ENCODE data around the gene SEC31B.

Gene SEC31B, protein sequence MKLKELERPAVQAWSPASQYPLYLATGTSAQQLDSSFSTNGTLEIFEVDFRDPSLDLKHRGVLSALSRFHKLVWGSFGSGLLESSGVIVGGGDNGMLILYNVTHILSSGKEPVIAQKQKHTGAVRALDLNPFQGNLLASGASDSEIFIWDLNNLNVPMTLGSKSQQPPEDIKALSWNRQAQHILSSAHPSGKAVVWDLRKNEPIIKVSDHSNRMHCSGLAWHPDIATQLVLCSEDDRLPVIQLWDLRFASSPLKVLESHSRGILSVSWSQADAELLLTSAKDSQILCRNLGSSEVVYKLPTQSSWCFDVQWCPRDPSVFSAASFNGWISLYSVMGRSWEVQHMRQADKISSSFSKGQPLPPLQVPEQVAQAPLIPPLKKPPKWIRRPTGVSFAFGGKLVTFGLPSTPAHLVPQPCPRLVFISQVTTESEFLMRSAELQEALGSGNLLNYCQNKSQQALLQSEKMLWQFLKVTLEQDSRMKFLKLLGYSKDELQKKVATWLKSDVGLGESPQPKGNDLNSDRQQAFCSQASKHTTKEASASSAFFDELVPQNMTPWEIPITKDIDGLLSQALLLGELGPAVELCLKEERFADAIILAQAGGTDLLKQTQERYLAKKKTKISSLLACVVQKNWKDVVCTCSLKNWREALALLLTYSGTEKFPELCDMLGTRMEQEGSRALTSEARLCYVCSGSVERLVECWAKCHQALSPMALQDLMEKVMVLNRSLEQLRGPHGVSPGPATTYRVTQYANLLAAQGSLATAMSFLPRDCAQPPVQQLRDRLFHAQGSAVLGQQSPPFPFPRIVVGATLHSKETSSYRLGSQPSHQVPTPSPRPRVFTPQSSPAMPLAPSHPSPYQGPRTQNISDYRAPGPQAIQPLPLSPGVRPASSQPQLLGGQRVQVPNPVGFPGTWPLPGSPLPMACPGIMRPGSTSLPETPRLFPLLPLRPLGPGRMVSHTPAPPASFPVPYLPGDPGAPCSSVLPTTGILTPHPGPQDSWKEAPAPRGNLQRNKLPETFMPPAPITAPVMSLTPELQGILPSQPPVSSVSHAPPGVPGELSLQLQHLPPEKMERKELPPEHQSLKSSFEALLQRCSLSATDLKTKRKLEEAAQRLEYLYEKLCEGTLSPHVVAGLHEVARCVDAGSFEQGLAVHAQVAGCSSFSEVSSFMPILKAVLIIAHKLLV

GRCh38 chr10:100519311-100520051 is at the start of gene SEC31B:
Gene SEC31B, minus strand, starts transcription at chr10:100519861. Its CDS starts 2,909 bp downstream, at chr10:100516952.
- no peak for DNase-seq (ENCODE audit: low read depth in 2 of 2)

- DNase-seq (ENCODE audit: low read depth in 2 of 2), result no peak
Observed at GRCh38 chr10:100568912-100569311, 49.3 kb upstream of the SEC31B start.

GRCh38 chr10:100567826-100568225 is 48.2 kb upstream of the SEC31B start:
- no peak for DNase-seq (ENCODE audit: low read depth in 2 of 2)

DNA sequence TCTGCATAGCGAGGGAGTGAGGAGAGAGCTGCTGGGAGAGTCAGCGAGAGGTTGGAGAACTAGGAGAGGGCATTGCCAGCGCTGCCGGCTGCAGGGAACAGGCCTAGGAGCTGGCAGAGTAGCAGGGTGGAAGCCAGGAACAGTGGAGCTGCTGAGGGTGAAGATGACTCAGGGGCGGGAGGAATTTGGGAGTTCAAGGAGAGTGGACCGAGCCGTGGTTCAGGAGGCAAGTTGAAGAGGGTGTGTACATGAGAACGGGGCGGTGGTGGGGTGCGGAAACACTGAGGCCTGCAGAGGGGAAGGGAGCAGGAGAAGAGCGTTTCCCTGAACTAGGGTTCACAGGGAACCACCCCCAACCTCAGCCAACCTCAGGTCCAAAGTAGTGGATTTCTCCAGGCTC is 47.6 kb upstream of the SEC31B start:
- DNase-seq (ENCODE audit: low read depth in 2 of 2), result no peak

- no peak for DNase-seq (ENCODE audit: low read depth in 2 of 2)
Observed at GRCh38 chr10:100566561-100566960, 46.9 kb upstream of the SEC31B start.

DNA sequence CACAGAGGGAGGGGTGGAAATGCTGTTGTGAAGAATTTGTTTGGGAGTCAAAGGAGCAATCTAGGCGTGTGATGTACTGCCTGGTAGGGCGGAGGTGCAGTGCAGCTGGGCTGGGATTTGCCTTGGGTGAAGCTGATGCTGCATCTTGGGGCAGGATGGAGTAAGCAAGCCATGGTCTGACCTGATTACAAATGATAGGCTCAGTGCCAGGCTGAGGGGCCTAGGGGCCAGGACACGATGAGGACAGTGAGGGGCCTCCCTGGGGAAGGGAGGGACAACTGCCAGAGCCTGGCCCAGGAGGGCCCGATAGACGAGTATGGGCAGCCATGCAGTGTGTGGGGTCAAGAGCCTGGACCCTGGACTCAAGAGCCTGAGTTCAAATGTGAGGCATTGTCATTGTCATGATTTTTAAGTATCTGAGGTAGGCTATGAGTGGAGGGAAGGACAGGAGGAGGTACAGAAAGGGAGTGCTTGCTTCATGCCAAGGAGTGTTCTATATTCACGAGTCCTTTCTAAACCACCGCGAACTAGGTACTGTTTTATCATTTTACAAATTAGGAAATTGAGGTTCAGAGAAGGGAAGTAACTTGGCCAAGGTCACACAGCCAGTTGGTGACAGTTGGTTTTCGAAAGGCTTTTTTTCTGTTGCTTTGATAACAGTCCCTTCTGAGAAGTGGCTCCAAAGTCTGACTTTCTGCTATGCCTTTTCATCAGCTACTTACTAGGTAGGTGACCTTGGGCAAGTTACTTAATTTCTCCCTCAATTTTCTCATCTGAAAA is 45.7 kb upstream of the SEC31B start:
- DNase-seq (ENCODE audit: low read depth in 2 of 2), result no peak

DNA sequence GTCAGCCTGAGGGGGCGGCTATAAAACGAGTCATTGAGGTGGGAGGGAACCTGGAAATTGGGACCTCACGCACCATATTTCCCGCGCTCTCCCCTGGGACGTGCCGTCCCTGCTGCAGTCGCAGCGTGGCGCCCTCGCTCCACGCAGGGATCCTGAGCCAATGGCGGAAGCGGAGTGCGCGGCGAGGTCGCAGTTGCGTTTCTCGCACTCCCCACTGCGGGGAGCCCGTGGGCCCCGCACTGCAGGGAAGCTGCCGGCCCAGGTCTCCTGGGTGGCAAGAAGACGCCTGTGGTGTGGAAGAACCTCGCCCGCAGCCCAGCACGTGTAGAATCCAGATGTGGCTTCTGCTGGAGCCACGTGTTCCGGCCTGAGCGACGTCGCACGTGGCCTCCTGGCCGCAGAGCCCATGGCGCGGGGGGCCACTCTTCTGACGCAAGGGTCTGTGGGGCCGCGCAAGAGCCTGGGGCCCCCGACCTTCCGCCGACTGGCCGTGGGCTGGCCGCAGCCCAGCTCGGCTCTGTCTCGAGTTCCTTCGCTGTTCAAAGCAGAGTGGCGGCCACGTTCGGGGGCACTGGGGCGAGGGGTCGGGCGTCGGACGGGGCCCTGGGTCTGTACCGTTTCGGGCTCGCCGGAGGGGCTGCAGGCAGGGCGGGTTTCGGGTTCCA is 42.5 kb upstream of the SEC31B start:
- peak; percentile 51 to 57 for DNase-seq (ENCODE audit: low read depth in 2 of 2)

DNA sequence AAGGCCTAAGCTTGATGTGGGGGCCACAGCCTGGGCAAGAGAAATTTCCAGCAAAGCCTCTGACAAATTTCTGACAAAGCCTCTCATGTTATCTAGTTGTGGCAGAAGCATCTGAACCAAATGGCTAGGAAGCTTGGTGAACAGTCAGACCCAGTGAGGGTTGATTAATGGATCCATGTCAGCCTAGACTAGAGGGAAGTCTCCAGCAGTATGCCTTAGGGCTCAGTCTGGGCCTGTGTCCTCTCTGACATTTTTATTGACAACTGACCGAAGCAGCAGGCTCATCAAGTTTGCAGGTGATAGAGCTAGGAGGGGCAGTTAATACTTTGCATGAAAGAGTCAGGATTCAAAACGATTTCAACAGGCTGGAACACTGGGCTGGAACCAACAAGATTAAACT is 41.3 kb upstream of the SEC31B start:
- DNase-seq (ENCODE audit: low read depth in 2 of 2), result no peak

- DNase-seq (ENCODE audit: low read depth in 2 of 2), result no peak
Observed at GRCh38 chr10:100560248-100560647, 40.6 kb upstream of the SEC31B start.

GRCh38 chr10:100554902-100555301 is 35.2 kb upstream of the SEC31B start:
- DNase-seq (ENCODE audit: low read depth in 2 of 2), result no peak

GRCh38 chr10:100553929-100554328 is 34.3 kb upstream of the SEC31B start:
- DNase-seq (ENCODE audit: low read depth in 2 of 2), result no peak

- no peak for DNase-seq (ENCODE audit: low read depth in 2 of 2)
Observed at GRCh38 chr10:100551738-100552137, 32.1 kb upstream of the SEC31B start.

- no peak for DNase-seq (ENCODE audit: low read depth in 2 of 2)
Observed at GRCh38 chr10:100551196-100551595, 31.5 kb upstream of the SEC31B start.

DNA sequence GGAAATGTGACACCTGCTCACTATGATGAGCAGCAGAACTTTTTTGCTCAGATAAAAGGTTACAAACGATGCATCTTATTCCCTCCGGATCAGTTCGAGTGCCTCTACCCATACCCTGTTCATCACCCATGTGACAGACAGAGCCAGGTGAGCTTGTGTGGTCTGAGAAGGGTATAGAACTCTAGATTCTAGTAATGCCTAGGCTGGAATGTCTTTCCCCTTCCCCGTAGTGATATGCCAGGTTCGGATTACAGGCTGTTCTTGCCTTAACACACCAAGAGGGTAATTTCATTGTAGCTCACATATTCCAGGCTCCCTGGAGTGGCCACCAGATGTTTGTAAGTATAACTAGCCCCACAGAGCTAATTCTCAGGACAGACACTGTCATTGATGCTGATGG is 25.3 kb upstream of the SEC31B start:
- no peak for DNase-seq (ENCODE audit: low read depth in 2 of 2)

- DNase-seq (ENCODE audit: low read depth in 2 of 2), result no peak
Observed at GRCh38 chr10:100537475-100537874, 17.8 kb upstream of the SEC31B start.

- DNase-seq (ENCODE audit: low read depth in 2 of 2), result peak; percentile 68 to 84
Observed at GRCh38 chr10:100535715-100536353, 16.2 kb upstream of the SEC31B start, which contains the start of gene HIF1AN. Gene HIF1AN, plus strand, starts transcription at chr10:100535943. Its CDS starts 16 bp downstream, at chr10:100535959.

GRCh38 chr10:100535338-100535714 is 15.7 kb upstream of the SEC31B start:
- DNase-seq (ENCODE audit: low read depth in 2 of 2), result no peak

DNA sequence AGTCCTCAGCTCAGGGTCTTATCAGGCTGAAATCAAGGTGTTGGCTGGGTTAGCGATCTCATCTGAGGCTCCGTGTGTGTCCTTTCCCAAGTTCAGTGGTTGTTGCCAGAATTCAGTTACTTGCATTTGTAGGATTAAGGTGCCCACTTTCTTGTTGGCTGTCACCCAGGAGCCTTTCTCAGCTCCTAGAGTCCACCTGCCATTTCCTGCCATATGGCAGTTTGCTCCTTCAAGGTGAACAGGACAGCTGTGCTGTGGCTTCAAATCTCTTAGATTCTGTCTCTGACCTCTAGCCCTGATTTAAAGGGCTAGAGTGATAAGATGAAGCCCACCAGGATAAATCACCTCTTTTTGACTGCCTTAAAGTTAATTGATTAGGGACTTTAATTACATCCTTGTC is 15.1 kb upstream of the SEC31B start:
- no peak for DNase-seq (ENCODE audit: low read depth in 2 of 2)

- no peak for DNase-seq (ENCODE audit: low read depth in 2 of 2)
Observed at GRCh38 chr10:100531761-100532160, 12.1 kb upstream of the SEC31B start.
